ENCODE measurements around the gene CLDN10.

Gene CLDN10

GRCh38 chr13:95509521-95510310 is 42.8 kb upstream of the CLDN10 start:
- Histone ChIP-seq H3K9me2 (replicated peaks; ENCODE audit: insufficient read depth, low read length) (no peaks in the 10 kb centered on the region), H3K79me2 (ENCODE audit: low read length) (no peaks in the 10 kb centered on the region), H3K9ac (ENCODE audit: low read length) (no peak overlapping the region), H3K4me3 (ENCODE audit: low read length) (no peak overlapping the region), H3K27me3 (replicated peaks; ENCODE audit: insufficient read depth, low read length) (no peaks in the 10 kb centered on the region), H3K4me1 (ENCODE audit: low read length) (no peaks in the 10 kb centered on the region), H3F3A (ENCODE audit: insufficient read depth, low read length) (no peaks in the 10 kb centered on the region), H2AFZ (ENCODE audit: low read length) (no peak overlapping the region), H4K20me1 (ENCODE audit: insufficient read depth, low read length) (no peaks in the 10 kb centered on the region), H3K9me3 (replicated peaks; ENCODE audit: insufficient read depth, low read length) (no peaks in the 10 kb centered on the region), H3K4me2 (ENCODE audit: low read depth, low read length) (no peak overlapping the region), H3K27ac (ENCODE audit: low read length) (no peak overlapping the region), H3K36me3 (replicated peaks; ENCODE audit: insufficient read depth, low read length) (no peaks in the 10 kb centered on the region)
- no peak for TF ChIP-seq CTCF (IDR thresholded peaks at IDR 0.05; ENCODE audit: low read length)
- TF ChIP-seq EZH2phosphoT487 (IDR thresholded peaks at IDR 0.05; ENCODE audit: low read length): no peak
- no peak for DNase-seq

- DNase-seq: no peak
- Histone ChIP-seq H3K9me3 (replicated peaks; ENCODE audit: insufficient read depth, low read length) (no peaks in the 10 kb centered on the region), H3K79me2 (ENCODE audit: low read length) (no peaks in the 10 kb centered on the region), H3K36me3 (replicated peaks; ENCODE audit: insufficient read depth, low read length) (no peaks in the 10 kb centered on the region), H3F3A (ENCODE audit: insufficient read depth, low read length) (no peaks in the 10 kb centered on the region), H3K27ac (ENCODE audit: low read length) (no peak overlapping the region), H3K9ac (ENCODE audit: low read length) (no peak overlapping the region), H4K20me1 (ENCODE audit: insufficient read depth, low read length) (no peaks in the 10 kb centered on the region), H3K4me3 (ENCODE audit: low read length) (no peak overlapping the region), H3K4me1 (ENCODE audit: low read length) (no peaks in the 10 kb centered on the region), H3K27me3 (replicated peaks; ENCODE audit: insufficient read depth, low read length) (no peaks in the 10 kb centered on the region), H3K4me2 (ENCODE audit: low read depth, low read length) (no peak overlapping the region), H2AFZ (ENCODE audit: low read length) (no peak overlapping the region), H3K9me2 (replicated peaks; ENCODE audit: insufficient read depth, low read length) (no peaks in the 10 kb centered on the region)
- TF ChIP-seq EZH2phosphoT487 (IDR thresholded peaks at IDR 0.05; ENCODE audit: low read length) (no peak), EZH2 (optimal IDR thresholded peaks at IDR 0.05; ENCODE audit: low read depth, low read length) (no peak), CTCF (IDR thresholded peaks at IDR 0.05; ENCODE audit: low read length) (no peak)
Observed at GRCh38 chr13:95510950-95511349, 41.6 kb upstream of the CLDN10 start.

- Histone ChIP-seq H4K20me1 (ENCODE audit: insufficient read depth, low read length) (no peaks in the 10 kb centered on the region), H3K4me2 (ENCODE audit: low read depth, low read length) (no peak overlapping the region), H3K4me3 (ENCODE audit: low read length) (no peak overlapping the region), H3K9me2 (replicated peaks; ENCODE audit: insufficient read depth, low read length) (no peaks in the 10 kb centered on the region; the same call in 1 of the 2 replicates), H3K79me2 (ENCODE audit: low read length) (no peaks in the 10 kb centered on the region), H3K9ac (ENCODE audit: low read length) (no peak overlapping the region), H3K9me3 (replicated peaks; ENCODE audit: insufficient read depth, low read length) (no peaks in the 10 kb centered on the region), H3K27ac (ENCODE audit: low read length) (no peak overlapping the region), H3K27me3 (replicated peaks; ENCODE audit: insufficient read depth, low read length) (no peaks in the 10 kb centered on the region), H3K36me3 (replicated peaks; ENCODE audit: insufficient read depth, low read length) (no peaks in the 10 kb centered on the region), H2AFZ (ENCODE audit: low read length) (no peak overlapping the region), H3F3A (ENCODE audit: insufficient read depth, low read length) (no peaks in the 10 kb centered on the region), H3K4me1 (ENCODE audit: low read length) (no peaks in the 10 kb centered on the region)
- no peak for DNase-seq
- TF ChIP-seq EZH2phosphoT487 (IDR thresholded peaks at IDR 0.05; ENCODE audit: low read length) (no peak), EZH2 (optimal IDR thresholded peaks at IDR 0.05; ENCODE audit: low read depth, low read length) (no peak), CTCF (IDR thresholded peaks at IDR 0.05; ENCODE audit: low read length) (no peak)
Observed at GRCh38 chr13:95512424-95512823, 40.1 kb upstream of the CLDN10 start.
